AG09319 (cell line): ENCODE measurements around the gene TANGO6.
"Not testable (repeated sequence)": the region's sequence is repeated elsewhere in the genome, so short reads cannot be mapped to it uniquely, and the experiment has no call there.

Source experiments
- DNase-seq: peaks from one replicate; pipeline ENCODE4 v3.0.0-alpha.2; 2010; ENCODE audit warnings: low read depth; ENCODE audit errors: extremely low read depth
- CTCF ChIP-seq: IDR thresholded peaks from 2 replicates; pipeline ENCODE4 v1.5.1; 2011; ENCODE audit warnings: low read depth, mild to moderate bottlenecking, inconsistent platforms, low read length, moderate library complexity

TANGO6 gene

DNA sequence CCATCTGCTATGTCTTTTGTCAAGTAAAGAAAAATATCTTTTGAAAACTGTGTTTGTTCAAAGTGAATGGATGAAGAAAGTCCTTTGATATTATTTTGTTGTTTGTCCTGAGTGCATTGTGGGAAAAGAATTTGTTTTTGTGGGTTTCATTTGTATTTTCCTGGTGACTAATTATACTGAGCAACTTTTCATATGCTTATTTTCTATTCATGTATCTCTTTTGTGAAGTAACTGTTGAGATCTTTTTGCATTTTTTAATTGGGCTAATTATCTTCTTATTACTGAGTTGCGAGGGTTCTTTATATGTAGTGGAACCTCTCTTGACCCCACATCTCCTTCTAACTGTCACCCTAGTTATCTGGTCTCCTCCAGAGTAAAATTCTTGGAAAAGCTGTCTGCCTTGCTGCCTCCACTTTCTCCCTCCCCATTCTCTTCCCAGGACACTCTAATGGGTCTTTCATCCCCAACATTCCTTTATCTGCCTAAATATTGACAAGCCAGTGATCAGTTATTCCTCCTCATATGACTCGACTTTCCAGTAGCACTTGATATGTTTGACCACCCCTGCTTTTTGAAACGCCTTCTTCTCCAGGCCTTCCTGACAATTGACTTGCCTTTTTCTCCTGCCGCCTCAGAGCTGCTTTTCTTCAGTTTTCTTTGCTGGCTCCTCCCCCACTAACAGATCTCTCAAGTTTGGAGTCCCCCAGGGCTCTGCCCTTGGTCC, 144.6 kb downstream of the TANGO6 start:
- TF ChIP-seq CTCF = no peak
- DNase-seq = no peak

GRCh38 chr16:68990172-68990845, 147.0 kb downstream of the TANGO6 start:
- not testable (repeated sequence) for DNase-seq

DNA sequence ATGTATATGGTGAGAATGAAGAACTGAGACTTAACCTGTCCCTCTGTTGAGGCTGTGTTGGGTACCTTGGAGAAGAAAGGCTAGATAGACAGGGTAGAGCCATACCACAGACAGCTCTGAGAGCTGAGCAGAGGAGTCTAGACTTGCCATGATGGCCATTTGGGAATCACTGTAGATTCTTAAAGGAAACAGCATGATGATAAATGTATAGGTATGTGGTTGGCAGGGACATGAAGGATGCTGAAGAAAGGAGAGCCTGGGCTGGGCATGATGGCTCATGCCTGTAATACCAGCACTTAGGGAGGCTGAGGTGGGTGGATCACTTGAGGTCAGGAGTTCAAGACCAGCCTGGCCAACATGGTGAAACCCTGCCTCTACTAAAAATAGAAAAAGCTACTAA, 147.7 kb downstream of the TANGO6 start:
- no peak for DNase-seq
- TF ChIP-seq CTCF = no peak

GRCh38 chr16:68992521-68992920, 149.2 kb downstream of the TANGO6 start:
- no peak for DNase-seq
- no peak for TF ChIP-seq CTCF

- TF ChIP-seq CTCF = no peak
- no peak for DNase-seq
Measured at GRCh38 chr16:68993456-68993855, 150.1 kb downstream of the TANGO6 start.

- DNase-seq = peak; percentile 63
- TF ChIP-seq CTCF = no peak
Measured at GRCh38 chr16:68993885-68994284, 150.6 kb downstream of the TANGO6 start.

- DNase-seq = no peak
- TF ChIP-seq CTCF = no peak
Measured at GRCh38 chr16:68994324-68994723, 151.0 kb downstream of the TANGO6 start.
